IPS-20b (cell line): Measurements from ENCODE around the gene FFAR2.

ENCODE experiments used
- H3K27ac ChIP-seq: one replicate; pipeline ENCODE4 v1.5.1; 2013; ENCODE audit warnings: low read length
- H3K27me3 ChIP-seq: 2 replicates; pipeline ENCODE4 v1.6.1; 2013; ENCODE audit warnings: mild to moderate bottlenecking, low read length, inconsistent platforms; ENCODE audit not compliant: insufficient read depth
- H3K36me3 ChIP-seq: 2 replicates; pipeline ENCODE4 v1.6.1; 2013; ENCODE audit warnings: low read depth, mild to moderate bottlenecking, inconsistent platforms, low read length, moderate library complexity; ENCODE audit not compliant: insufficient read depth
- H3K4me1 ChIP-seq: 2 replicates; pipeline ENCODE4 v1.6.1; 2013; ENCODE audit warnings: mild to moderate bottlenecking, control low read depth, inconsistent platforms, low read length, moderate library complexity; ENCODE audit not compliant: insufficient read depth
- H3K4me3 ChIP-seq: 2 replicates; pipeline ENCODE4 v1.5.1; 2013; ENCODE audit warnings: mild to moderate bottlenecking, low read length, inconsistent platforms
- H3K9ac ChIP-seq: 2 replicates; pipeline ENCODE4 v1.6.1; 2013; ENCODE audit warnings: low read depth, mild to moderate bottlenecking, inconsistent platforms, low read length, moderate library complexity
- H3K9me3 ChIP-seq: 2 replicates; pipeline ENCODE4 v1.6.1; 2013; ENCODE audit warnings: mild to moderate bottlenecking, low read depth, low read length, inconsistent platforms; ENCODE audit not compliant: insufficient read depth

The FFAR2 gene

GRCh38 chr19:35430409-35431144, 17.5 kb upstream of the FFAR2 start:
- H3K27me3 ChIP-seq, result peaks cover 4% of the 10 kb centered on the region; the same call in 1 of the 2 replicates
- H3K4me1 ChIP-seq, result no peaks in the 10 kb centered on the region

GRCh38 chr19:35431145-35431807, 16.8 kb upstream of the FFAR2 start:
- Histone ChIP-seq H3K36me3 (no peaks in the 10 kb centered on the region), H3K27me3 (peaks cover 4% of the 10 kb centered on the region; the same call in 1 of the 2 replicates), H3K27ac (no peak overlapping the region), H3K9me3 (no peaks in the 10 kb centered on the region), H3K4me3 (no peak overlapping the region), H3K9ac (no peak overlapping the region), H3K4me1 (no peaks in the 10 kb centered on the region)

More at GRCh38 chr19:35430409-35431144, 17.5 kb upstream of the FFAR2 start:
- H3K27ac ChIP-seq, result no peak overlapping the region
- no peak overlapping the region for H3K9ac ChIP-seq
- no peaks in the 10 kb centered on the region for H3K36me3 ChIP-seq
- no peak overlapping the region for H3K4me3 ChIP-seq
- no peaks in the 10 kb centered on the region for H3K9me3 ChIP-seq

GRCh38 chr19:35432911-35433310, 15.1 kb upstream of the FFAR2 start:
- no peak overlapping the region for H3K4me3 ChIP-seq
- no peak overlapping the region for H3K27ac ChIP-seq
- H3K9ac ChIP-seq, result no peak overlapping the region
- no peaks in the 10 kb centered on the region for H3K4me1 ChIP-seq
- peaks cover 4% of the 10 kb centered on the region; the same call in 1 of the 2 replicates for H3K27me3 ChIP-seq
- H3K36me3 ChIP-seq, result no peaks in the 10 kb centered on the region
- no peaks in the 10 kb centered on the region for H3K9me3 ChIP-seq

- Histone ChIP-seq H3K27ac (no peak overlapping the region), H3K27me3 (peaks cover 4% of the 10 kb centered on the region; the same call in 1 of the 2 replicates), H3K9me3 (no peaks in the 10 kb centered on the region), H3K36me3 (no peaks in the 10 kb centered on the region), H3K4me3 (no peak overlapping the region), H3K9ac (no peak overlapping the region), H3K4me1 (no peaks in the 10 kb centered on the region)
These were observed 14.6 kb upstream of the FFAR2 start for GRCh38 chr19:35433448-35433847.

- Histone ChIP-seq H3K9ac (no peak overlapping the region), H3K9me3 (no peaks in the 10 kb centered on the region), H3K4me1 (no peaks in the 10 kb centered on the region), H3K27ac (no peak overlapping the region), H3K27me3 (peaks cover 4% of the 10 kb centered on the region; the same call in 1 of the 2 replicates), H3K4me3 (no peak overlapping the region), H3K36me3 (no peaks in the 10 kb centered on the region)
These were observed 12.2 kb upstream of the FFAR2 start for GRCh38 chr19:35435896-35436295.

- no peaks in the 10 kb centered on the region for H3K4me1 ChIP-seq
- peaks cover 4% of the 10 kb centered on the region; the same call in 1 of the 2 replicates for H3K27me3 ChIP-seq
- H3K27ac ChIP-seq, result no peak overlapping the region
- H3K9me3 ChIP-seq, result no peaks in the 10 kb centered on the region
- H3K36me3 ChIP-seq, result no peaks in the 10 kb centered on the region
- H3K4me3 ChIP-seq, result no peak overlapping the region
- no peak overlapping the region for H3K9ac ChIP-seq
These were observed 11.3 kb upstream of the FFAR2 start for GRCh38 chr19:35436477-35437405.

- H3K36me3 ChIP-seq, result no peaks in the 10 kb centered on the region
- H3K4me1 ChIP-seq, result no peaks in the 10 kb centered on the region
- H3K4me3 ChIP-seq, result no peak overlapping the region
- H3K9ac ChIP-seq, result no peak overlapping the region
- no peaks in the 10 kb centered on the region for H3K9me3 ChIP-seq
- H3K27ac ChIP-seq, result no peak overlapping the region
- H3K27me3 ChIP-seq, result peaks cover 4% of the 10 kb centered on the region; the same call in 1 of the 2 replicates
These were observed 10.6 kb upstream of the FFAR2 start for GRCh38 chr19:35437406-35437951.

- Histone ChIP-seq H3K27me3 (peaks cover 4% of the 10 kb centered on the region; the same call in 1 of the 2 replicates), H3K27ac (no peak overlapping the region)
These were observed 10.0 kb upstream of the FFAR2 start for GRCh38 chr19:35438096-35438495.

GRCh38 chr19:35438527-35438926, 9.5 kb upstream of the FFAR2 start:
- H3K9ac ChIP-seq, result no peak overlapping the region
- H3K4me3 ChIP-seq, result no peak overlapping the region
- H3K27ac ChIP-seq, result no peak overlapping the region
- no peaks in the 10 kb centered on the region for H3K4me1 ChIP-seq
- H3K27me3 ChIP-seq, result peaks cover 3% of the 10 kb centered on the region; the same call in 1 of the 2 replicates
- H3K36me3 ChIP-seq, result no peaks in the 10 kb centered on the region
- H3K9me3 ChIP-seq, result no peaks in the 10 kb centered on the region

More at GRCh38 chr19:35438096-35438495, 10.0 kb upstream of the FFAR2 start:
- H3K9ac ChIP-seq, result no peak overlapping the region
- H3K4me1 ChIP-seq, result no peaks in the 10 kb centered on the region
- no peaks in the 10 kb centered on the region for H3K9me3 ChIP-seq
- H3K4me3 ChIP-seq, result no peak overlapping the region
- no peaks in the 10 kb centered on the region for H3K36me3 ChIP-seq

- H3K27me3 ChIP-seq, result no peaks in the 10 kb centered on the region
- no peak overlapping the region for H3K4me3 ChIP-seq
- H3K9ac ChIP-seq, result no peak overlapping the region
- no peaks in the 10 kb centered on the region for H3K4me1 ChIP-seq
- H3K9me3 ChIP-seq, result no peaks in the 10 kb centered on the region
- no peaks in the 10 kb centered on the region for H3K36me3 ChIP-seq
- H3K27ac ChIP-seq, result no peak overlapping the region
These were observed 8.1 kb upstream of the FFAR2 start for GRCh38 chr19:35439921-35440320.

GRCh38 chr19:35442091-35442490, 6.0 kb upstream of the FFAR2 start:
- H3K4me3 ChIP-seq, result no peak overlapping the region
- no peak overlapping the region for H3K9ac ChIP-seq
- H3K9me3 ChIP-seq, result no peaks in the 10 kb centered on the region
- H3K4me1 ChIP-seq, result no peaks in the 10 kb centered on the region
- no peaks in the 10 kb centered on the region for H3K27me3 ChIP-seq
- H3K27ac ChIP-seq, result no peak overlapping the region
- no peaks in the 10 kb centered on the region for H3K36me3 ChIP-seq
